ENCODE results near the gene CD151.

Gene CD151

DNA sequence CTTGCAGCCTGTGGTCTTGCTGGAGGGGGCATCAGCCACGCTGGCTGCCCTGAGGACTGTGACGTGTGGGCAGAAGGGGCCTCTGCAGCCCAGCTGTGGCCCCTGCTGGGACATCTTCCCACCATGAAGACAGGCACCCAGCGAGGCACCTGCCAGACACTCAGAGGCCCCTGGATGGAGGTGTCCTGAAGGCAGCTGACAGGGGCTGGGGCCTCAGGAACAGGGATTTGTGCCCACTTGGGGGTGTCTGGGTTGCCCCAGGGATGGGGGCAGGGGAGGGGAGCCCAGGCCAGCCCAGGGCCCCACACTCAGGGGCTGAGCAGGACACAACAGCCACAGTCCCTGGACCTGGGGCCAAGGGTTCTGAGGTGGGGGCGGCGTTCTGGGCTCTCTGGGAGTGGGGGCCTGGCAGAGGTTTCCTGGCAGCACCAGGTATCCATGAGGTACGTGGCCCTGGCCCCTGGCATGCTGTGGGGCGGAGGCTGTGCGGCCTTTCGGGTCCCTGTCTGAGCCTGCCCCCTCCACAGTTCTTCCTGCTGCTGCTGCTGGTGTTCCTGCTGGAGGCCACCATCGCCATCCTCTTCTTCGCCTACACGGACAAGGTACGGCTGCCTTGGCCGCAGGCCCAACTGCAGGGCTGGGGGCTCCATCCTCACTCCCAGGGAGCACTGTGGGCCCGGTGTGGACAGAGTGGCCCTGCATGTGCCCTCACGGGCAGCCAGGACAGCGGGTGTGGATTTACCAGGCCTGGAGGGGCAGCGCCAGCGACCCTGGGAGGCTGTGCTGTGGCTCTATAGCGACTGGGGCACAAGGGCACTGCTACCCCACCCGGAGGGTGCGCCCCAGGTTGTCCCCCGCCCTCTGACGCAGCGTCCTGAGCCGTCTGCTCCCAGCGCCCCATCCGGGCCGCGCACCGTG, 31.4 kb downstream of the CD151 start:
- TF ChIP-seq, protein P1, sequence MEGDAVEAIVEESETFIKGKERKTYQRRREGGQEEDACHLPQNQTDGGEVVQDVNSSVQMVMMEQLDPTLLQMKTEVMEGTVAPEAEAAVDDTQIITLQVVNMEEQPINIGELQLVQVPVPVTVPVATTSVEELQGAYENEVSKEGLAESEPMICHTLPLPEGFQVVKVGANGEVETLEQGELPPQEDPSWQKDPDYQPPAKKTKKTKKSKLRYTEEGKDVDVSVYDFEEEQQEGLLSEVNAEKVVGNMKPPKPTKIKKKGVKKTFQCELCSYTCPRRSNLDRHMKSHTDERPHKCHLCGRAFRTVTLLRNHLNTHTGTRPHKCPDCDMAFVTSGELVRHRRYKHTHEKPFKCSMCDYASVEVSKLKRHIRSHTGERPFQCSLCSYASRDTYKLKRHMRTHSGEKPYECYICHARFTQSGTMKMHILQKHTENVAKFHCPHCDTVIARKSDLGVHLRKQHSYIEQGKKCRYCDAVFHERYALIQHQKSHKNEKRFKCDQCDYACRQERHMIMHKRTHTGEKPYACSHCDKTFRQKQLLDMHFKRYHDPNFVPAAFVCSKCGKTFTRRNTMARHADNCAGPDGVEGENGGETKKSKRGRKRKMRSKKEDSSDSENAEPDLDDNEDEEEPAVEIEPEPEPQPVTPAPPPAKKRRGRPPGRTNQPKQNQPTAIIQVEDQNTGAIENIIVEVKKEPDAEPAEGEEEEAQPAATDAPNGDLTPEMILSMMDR (IDR thresholded peaks at IDR 0.05): no peak

DNA sequence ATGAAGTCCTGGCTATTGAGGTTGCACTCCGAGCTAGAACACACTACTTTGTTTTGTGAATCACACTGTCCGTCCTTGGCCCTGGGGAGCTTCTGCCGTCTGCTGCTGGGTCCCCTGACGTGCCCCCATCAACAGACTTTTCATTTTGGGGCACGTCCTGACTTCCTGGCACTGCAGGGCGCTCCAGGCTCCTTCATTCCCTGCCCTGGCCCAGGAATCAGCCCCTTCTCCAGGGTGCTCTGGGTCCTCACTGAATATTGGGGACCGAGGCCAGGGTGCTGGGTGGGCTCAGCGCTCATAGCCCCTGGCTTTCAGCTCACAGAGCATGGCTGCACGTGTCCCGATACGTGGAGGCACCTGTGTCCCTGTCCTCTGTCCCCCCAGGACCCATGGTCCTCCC, 32.1 kb downstream of the CD151 start:
- TF ChIP-seq, protein P1 (IDR thresholded peaks at IDR 0.05): no peak

DNA sequence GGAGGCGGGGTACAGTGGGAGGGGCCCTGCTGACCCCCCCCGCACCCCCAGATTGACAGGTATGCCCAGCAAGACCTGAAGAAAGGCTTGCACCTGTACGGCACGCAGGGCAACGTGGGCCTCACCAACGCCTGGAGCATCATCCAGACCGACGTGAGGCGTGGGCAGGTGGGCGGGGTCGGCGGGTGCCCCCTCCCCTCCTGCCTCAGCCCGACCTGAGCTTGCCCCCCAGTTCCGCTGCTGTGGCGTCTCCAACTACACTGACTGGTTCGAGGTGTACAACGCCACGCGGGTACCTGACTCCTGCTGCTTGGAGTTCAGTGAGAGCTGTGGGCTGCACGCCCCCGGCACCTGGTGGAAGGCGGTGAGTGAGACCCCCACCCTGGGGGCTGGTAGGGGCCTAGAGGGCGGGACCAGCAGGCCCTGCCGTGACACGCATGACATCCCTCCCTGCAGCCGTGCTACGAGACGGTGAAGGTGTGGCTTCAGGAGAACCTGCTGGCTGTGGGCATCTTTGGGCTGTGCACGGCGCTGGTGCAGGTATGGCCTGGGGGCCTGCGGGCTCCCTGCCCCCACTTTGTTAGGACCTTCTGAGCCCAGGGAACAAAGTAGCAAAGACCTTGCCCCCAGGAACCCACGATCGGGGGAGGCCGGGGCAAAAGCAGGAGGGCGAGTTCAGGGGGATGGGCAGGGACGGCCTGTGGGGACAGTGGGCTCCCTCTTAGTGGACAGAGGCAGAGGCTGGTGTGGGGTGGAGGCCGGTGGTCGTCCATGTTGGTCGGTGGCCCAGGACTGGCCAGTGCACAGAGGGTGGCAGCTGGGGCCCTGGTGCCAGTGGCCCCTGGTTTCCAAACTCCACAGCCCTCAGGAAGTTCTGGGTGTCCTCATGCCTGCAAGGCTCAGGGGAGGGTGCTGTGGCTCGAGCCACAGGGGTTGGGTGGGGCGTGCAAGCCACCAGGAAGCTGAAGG, 33.0 kb downstream of the CD151 start:
- TF ChIP-seq, protein P1 (IDR thresholded peaks at IDR 0.05): no peak

DNA sequence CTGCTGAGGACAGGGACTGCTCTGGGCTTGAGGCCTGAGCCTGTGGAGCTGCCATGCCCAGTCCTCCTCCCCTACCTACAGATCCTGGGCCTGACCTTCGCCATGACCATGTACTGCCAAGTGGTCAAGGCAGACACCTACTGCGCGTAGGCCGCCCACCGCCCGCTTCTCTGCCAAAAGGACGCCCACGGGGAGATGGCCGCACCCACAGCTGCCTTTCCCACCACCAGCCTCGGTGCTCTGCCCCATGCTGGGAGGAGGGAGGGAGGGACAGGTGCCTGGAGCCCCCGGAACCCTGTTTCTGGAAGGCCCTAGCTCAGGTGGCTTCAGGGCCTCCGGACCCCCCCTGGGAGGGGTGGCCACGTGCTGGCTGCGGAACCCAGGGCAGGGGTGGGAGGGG, 33.7 kb downstream of the CD151 start:
- TF ChIP-seq, protein P1 (IDR thresholded peaks at IDR 0.05): no peak

DNA sequence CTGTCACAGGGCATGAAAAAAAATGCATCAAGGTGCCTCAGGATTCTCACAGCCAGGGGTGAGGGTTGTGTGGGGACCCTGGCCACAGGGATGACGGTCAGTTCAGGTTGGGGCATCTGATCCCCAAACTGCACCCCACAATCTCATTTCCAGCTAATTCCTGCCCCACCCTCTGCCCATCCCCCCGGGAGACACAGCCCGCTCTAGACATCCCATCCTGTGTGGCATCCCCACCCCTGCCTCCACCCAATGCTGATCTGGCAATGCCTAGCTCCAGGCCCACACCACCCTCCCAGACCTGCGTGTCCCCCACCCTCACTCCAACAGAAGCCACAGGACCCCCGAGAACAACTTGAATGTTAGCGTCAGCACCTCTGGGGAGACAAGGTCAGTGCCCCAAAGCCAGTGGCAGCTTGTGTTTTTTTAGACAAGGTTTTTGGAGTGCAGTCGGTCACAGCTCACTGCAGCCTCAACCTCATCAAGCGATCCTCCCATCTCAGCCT, 35.2 kb downstream of the CD151 start:
- TF ChIP-seq, protein P1 (IDR thresholded peaks at IDR 0.05): no peak

DNA sequence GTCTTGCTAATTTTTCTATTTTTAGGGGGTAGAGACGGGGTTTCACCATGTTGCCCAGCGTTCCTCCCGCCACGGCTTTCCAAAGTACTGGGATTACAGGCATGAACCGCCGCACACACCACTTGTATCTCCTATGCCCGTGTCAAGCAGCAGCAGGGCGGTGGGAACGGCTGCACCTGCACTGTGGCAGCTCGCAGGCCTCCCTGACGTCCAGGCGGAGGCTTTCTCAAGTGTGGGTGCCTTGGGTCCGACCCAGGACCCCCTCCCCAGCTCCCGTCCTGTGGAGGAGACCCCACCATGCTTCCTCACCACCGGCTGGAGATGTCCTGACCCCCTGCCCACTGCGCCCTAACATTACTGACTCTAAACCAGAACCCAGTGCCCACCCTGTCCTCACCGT, 35.6 kb downstream of the CD151 start:
- TF ChIP-seq, protein P1 (IDR thresholded peaks at IDR 0.05): no peak

DNA sequence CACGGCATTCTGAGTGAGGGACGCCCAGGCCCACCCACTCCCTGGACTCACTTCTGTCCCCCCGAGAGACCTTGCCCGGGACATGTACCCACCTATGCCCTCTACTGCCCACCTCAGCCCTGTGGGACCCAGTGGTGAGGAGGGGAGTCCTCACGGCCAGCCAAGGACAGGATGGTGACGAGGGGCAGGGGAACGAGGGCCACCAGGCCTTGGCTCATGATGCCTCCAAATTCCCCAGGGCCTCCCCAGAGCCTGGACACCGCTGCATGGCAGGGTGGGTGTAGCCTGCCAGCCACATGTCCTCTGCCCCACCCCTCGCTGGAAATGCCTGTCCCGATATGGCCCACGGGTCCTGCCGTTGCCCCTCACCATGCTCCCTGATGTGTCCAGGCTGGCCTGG, 36.0 kb downstream of the CD151 start:
- TF ChIP-seq, protein P1 (IDR thresholded peaks at IDR 0.05): no peak

All from LNCAP (cell line).